ENCODE results near the gene PKDCC.

The PKDCC gene

GRCh38 chr2:42012137-42012536, 35.7 kb upstream of the PKDCC start:
- Histone ChIP-seq H3K4me1 (ENCODE audit: control insufficient read depth in 1 of 2, insufficient read depth in 1 of 2, low read depth in 1 of 2, low read length in 1 of 2) (no peaks in the 10 kb centered on the region), H3K27me3 (no peaks in the 10 kb centered on the region), H3K36me3 (no peaks in the 10 kb centered on the region), H3K4me3 (ENCODE audit: low read depth in 1 of 2, low read length in 1 of 2) (no peak overlapping the region), H3K9me3 (no peaks in the 10 kb centered on the region), H3K27ac (no peak overlapping the region)
- no peak for TF ChIP-seq CTCF (IDR thresholded peaks at IDR 0.05)

GRCh38 chr2:42012651-42013050, 35.2 kb upstream of the PKDCC start:
- no peaks in the 10 kb centered on the region for H3K36me3 ChIP-seq
- no peak overlapping the region for H3K4me3 ChIP-seq (ENCODE audit: low read depth in 1 of 2, low read length in 1 of 2)
- no peaks in the 10 kb centered on the region for H3K9me3 ChIP-seq
- H3K27ac ChIP-seq = no peak overlapping the region
- no peak for TF ChIP-seq CTCF (IDR thresholded peaks at IDR 0.05)
- H3K4me1 ChIP-seq (ENCODE audit: control insufficient read depth in 1 of 2, insufficient read depth in 1 of 2, low read depth in 1 of 2, low read length in 1 of 2) = no peaks in the 10 kb centered on the region
- H3K27me3 ChIP-seq = no peaks in the 10 kb centered on the region

GRCh38 chr2:42013409-42013808, 34.4 kb upstream of the PKDCC start:
- no peak for TF ChIP-seq CTCF (IDR thresholded peaks at IDR 0.05)
- H3K27ac ChIP-seq = no peak overlapping the region
- no peak overlapping the region for H3K4me3 ChIP-seq (ENCODE audit: low read depth in 1 of 2, low read length in 1 of 2)
- no peaks in the 10 kb centered on the region for H3K9me3 ChIP-seq
- H3K36me3 ChIP-seq = no peaks in the 10 kb centered on the region
- no peaks in the 10 kb centered on the region for H3K4me1 ChIP-seq (ENCODE audit: control insufficient read depth in 1 of 2, insufficient read depth in 1 of 2, low read depth in 1 of 2, low read length in 1 of 2)
- no peaks in the 10 kb centered on the region for H3K27me3 ChIP-seq

GRCh38 chr2:42021464-42021863, 26.4 kb upstream of the PKDCC start:
- Histone ChIP-seq H3K36me3 (no peaks in the 10 kb centered on the region), H3K27me3 (peaks cover 10% of the 10 kb centered on the region), H3K4me3 (ENCODE audit: low read depth in 1 of 2, low read length in 1 of 2) (no peak overlapping the region), H3K4me1 (ENCODE audit: control insufficient read depth in 1 of 2, insufficient read depth in 1 of 2, low read depth in 1 of 2, low read length in 1 of 2) (no peaks in the 10 kb centered on the region), H3K27ac (no peak overlapping the region), H3K9me3 (no peaks in the 10 kb centered on the region)
- no peak for TF ChIP-seq CTCF (IDR thresholded peaks at IDR 0.05)

GRCh38 chr2:42025151-42025582, 22.7 kb upstream of the PKDCC start:
- H3K27ac ChIP-seq = no peak overlapping the region
- H3K9me3 ChIP-seq = no peaks in the 10 kb centered on the region
- no peak overlapping the region for H3K4me3 ChIP-seq (ENCODE audit: low read depth in 1 of 2, low read length in 1 of 2)
- no peaks in the 10 kb centered on the region for H3K36me3 ChIP-seq
- no peaks in the 10 kb centered on the region for H3K4me1 ChIP-seq (ENCODE audit: control insufficient read depth in 1 of 2, insufficient read depth in 1 of 2, low read depth in 1 of 2, low read length in 1 of 2)
- H3K27me3 ChIP-seq = peaks cover 10% of the 10 kb centered on the region
- no peak for TF ChIP-seq CTCF (IDR thresholded peaks at IDR 0.05)

GRCh38 chr2:42026272-42026671, 21.5 kb upstream of the PKDCC start:
- Histone ChIP-seq H3K4me1 (ENCODE audit: control insufficient read depth in 1 of 2, insufficient read depth in 1 of 2, low read depth in 1 of 2, low read length in 1 of 2) (no peaks in the 10 kb centered on the region), H3K9me3 (no peaks in the 10 kb centered on the region), H3K4me3 (ENCODE audit: low read depth in 1 of 2, low read length in 1 of 2) (no peak overlapping the region), H3K36me3 (no peaks in the 10 kb centered on the region), H3K27me3 (peaks cover 10% of the 10 kb centered on the region), H3K27ac (no peak overlapping the region)
- no peak for TF ChIP-seq CTCF (IDR thresholded peaks at IDR 0.05)
